Measurements from ENCODE around the gene PAPSS1.
A peak's percentile ranks its signal among the peaks of the same experiment; 100 is the strongest.
"Not testable (repeated sequence)": the region's sequence is repeated elsewhere in the genome, so short reads cannot be mapped to it uniquely, and the experiment has no call there.

The PAPSS1 gene

GRCh38 chr4:107685740-107686139, 34.3 kb downstream of the PAPSS1 start:
- DNase-seq = no peak

GRCh38 chr4:107683873-107684272, 36.2 kb downstream of the PAPSS1 start:
- no peak for DNase-seq

DNA sequence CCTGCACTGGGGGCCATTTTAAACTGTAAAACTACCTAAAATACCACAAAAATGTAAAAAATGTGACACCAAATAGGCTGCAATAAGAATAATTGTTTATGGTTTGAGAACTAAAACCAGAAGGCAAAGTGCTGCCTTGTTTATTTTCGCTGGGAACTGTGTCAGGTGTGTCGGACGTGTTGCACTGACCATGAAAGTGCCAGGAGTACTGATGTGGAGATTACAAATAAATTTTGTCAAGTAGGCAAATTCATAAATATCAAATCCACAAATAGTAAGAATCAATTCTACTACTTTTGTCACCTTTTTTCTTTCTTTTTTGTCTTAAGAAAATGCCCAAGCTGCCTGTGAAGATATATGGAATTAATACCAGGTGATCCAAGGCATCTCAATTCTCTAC, 37.7 kb downstream of the PAPSS1 start:
- DNase-seq = no peak

GRCh38 chr4:107669068-107669467, 51.0 kb downstream of the PAPSS1 start:
- no peak for DNase-seq

GRCh38 chr4:107666134-107666533, 53.9 kb downstream of the PAPSS1 start:
- peak; percentile 23 for DNase-seq

DNA sequence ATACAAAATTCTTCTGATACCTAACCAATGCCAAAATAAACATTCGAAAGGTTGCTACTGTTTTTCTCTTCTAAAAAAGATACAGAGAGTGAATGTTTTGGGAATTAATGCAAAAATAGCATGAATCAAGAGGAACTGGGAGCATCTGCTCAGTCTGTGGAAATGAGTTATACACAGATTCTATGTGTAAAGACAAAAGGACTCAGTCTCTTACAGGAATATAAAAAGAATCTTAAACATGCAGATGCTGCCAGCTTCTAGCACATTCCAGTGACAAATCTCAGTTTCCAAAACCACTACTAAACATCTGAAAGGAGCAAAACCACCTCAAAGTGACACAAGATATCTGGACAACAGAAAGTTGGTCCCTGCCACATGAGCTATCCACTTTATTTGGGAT, 55.0 kb downstream of the PAPSS1 start:
- DNase-seq = no peak

GRCh38 chr4:107658400-107659336, 61.4 kb downstream of the PAPSS1 start:
- no peak for DNase-seq

DNA sequence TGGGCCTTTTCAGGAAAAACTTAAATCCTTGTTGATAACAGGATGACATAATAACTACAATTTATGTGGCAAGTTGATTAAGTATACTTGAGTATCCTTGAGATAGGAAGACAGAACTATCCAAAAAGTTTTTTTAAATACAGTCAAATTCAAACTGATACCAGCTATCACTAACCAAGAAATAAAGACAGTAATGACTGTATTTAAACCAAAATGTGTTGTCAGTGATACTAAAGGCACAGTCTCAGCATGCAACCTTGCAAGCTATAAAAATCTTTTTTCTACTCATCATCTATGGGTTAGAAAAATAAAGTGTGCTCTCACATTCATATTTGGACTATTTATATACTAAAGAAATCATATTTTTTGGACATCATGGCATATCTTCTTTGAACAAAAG, 64.7 kb downstream of the PAPSS1 start:
- DNase-seq = no peak

DNA sequence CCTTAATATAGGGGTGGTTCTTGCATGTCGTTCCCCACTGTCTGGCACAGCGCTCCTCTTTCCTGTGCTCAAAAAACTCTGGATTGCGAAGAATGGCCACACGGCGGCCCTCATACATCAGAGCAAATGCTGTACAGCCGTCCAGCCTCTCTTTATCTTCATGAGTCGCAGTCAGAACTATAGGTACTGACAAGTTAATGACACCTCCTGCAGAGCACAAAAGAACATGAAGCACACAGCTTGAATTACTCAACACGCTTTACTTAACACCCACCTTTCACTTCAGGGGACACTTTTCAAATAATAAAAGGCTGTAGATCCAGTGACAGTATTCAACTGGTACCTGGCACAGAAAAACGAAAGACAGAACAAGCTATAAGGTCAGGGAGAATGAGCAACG, 65.3 kb downstream of the PAPSS1 start:
- no peak for DNase-seq

DNA sequence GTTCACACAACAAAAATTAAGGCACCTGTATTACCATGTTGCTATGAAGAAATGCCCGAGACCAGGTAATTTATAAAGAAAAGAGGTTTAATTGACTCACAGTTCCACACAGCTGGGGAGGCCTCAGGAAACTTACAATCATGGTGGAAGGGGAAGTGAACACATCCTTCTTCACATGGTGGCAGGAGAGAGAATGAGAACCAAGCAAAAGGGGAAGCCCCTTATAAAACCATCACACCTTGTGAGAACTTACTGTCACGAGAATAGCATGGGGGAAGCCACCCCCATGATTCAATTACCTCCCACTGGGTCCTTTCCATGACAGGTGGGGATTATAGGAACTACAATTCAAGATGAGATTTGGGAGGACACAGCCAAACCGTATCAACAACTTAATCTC, 68.6 kb downstream of the PAPSS1 start:
- not testable (repeated sequence) for DNase-seq

- no peak for DNase-seq
Observed at GRCh38 chr4:107650251-107650650, 69.8 kb downstream of the PAPSS1 start.

- DNase-seq = no peak
Observed at GRCh38 chr4:107648178-107648991, 71.6 kb downstream of the PAPSS1 start.

DNA sequence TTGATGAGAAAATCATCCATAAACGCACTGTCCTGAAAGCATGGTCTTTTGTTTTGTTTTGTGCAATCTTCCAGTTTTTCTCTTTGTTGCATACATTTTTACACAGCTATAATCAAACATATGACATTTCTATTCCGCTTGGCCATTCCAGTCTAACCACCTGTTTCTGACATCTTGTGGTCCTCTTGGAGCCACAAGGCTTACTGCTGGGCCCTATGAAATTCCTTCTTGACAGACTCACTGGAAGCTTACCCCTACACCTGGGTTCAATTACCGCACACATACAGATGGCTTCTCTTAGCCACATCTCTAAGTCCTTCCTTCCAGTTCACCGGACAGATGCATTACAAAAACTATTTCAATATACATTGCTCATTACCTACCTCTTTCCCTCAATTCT, 72.4 kb downstream of the PAPSS1 start:
- no peak for DNase-seq

- no peak for DNase-seq
Observed at GRCh38 chr4:107645604-107646003, 74.4 kb downstream of the PAPSS1 start.

- no peak for DNase-seq
Observed at GRCh38 chr4:107643021-107643420, 77.0 kb downstream of the PAPSS1 start.

DNA sequence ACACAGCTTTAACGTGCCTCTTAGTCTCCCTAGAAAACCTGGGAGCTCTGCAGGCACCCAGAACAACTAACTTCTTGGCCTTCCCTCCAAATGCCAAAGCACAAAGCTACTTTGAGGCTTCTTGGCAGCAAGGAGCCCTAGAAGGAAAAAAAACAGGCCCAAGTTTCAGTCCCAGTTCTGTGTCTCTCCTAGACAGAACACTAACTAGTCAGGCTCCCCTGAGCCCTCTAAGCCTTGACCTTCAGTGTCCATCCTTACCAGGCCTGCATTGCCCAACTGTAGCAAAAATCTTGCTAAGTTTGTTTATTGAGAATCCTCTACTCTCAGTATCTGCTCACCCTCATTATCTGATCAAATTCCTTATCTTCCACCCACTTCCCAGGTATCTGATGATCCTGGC, 79.2 kb downstream of the PAPSS1 start:
- DNase-seq = no peak

DNA sequence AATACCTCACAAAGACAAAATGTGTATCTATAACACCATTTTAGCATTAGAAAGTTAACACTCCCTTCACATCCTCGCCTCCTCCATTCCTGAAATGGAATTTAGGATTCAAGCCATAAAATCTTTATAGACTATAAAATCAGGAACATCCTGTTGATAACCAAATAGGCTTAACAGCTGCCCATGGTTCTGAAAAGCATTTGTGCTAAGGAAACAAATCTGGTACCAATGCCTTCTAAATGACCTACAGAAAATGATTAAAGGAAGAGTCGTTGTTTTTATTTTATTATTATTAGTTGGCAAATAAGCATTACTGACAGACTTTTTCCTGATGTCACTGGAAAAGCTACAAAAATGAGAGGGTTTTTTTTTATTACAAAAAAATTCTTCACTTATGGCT, 79.8 kb downstream of the PAPSS1 start:
- no peak for DNase-seq

DNA sequence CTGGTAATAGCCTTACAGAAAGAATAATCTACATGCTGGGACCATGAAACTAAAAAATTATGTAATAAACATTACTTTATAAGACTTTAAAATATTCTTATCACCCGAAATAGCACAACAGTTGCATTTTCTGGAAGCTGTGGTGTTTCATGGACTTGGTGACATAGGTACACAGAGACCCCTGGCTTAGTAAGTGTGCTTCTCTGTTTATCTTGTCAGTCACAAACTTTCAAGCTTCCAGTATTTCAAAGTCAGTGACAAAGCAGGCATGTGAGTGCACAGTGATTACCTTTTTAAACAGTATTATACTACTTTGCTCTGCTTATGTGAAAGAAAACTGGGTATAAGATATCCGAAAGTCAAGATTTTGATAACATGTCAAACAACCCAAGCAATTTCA, 84.3 kb downstream of the PAPSS1 start:
- no peak for DNase-seq

- peak; percentile 35 for DNase-seq
Observed at GRCh38 chr4:107631560-107631959, 88.5 kb downstream of the PAPSS1 start.

GRCh38 chr4:107630185-107630705, 89.8 kb downstream of the PAPSS1 start:
- DNase-seq = no peak

DNA sequence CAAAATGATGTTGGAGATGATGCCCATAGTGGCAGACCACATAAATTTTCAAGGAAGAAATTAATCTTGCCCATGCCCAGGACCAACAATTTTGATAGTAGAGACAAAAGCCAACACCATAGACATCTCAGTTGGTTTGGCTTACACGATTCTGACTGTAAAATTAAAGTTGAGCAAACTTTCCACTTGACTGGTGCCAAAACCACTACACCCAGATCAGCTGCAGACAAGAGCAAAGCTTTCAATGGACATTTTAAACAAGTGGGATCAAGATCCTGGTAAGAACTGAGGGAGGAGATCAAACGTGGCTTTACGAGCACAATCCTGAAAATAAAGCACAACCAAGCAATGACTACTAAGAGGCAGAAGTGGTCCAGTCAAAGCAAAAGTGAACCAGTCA, 90.7 kb downstream of the PAPSS1 start:
- no peak for DNase-seq

- DNase-seq = no peak
Observed at GRCh38 chr4:107625391-107625902, 94.6 kb downstream of the PAPSS1 start.

GRCh38 chr4:107624024-107624423, 96.0 kb downstream of the PAPSS1 start:
- DNase-seq = no peak

DNA sequence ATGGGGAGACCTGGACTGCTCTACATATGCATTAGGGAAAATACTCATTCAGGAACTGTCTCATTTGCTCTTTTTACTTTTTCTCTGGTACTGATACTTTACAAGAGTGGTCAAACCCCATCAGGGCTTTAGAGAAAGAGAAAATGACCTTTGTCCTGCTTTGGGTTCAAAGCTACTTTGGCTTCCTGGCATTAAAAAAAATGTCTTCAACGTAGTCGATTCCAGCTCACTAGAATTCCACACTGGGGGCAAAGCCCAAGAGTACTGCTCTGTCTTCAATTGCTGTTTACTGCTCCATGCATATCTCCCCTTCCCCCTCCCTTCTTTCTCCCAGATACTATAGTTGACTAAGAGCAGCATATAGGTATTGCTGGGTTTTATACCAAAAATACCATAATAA, 98.0 kb downstream of the PAPSS1 start:
- no peak for DNase-seq
